Activated CD4-positive, alpha-beta T cell treated with anti-CD3 and anti-CD28 coated beads for 4 hours (primary cell): ENCODE data around the gene RHEX.
"Not testable (repeated sequence)": the region's sequence is repeated elsewhere in the genome, so short reads cannot be mapped to it uniquely, and the experiment has no call there.

Experiments
- DNase-seq, 2 donors: peaks; one replicate each; pipeline ENCODE4 v3.0.0-alpha.2; 2020

Gene RHEX

DNA sequence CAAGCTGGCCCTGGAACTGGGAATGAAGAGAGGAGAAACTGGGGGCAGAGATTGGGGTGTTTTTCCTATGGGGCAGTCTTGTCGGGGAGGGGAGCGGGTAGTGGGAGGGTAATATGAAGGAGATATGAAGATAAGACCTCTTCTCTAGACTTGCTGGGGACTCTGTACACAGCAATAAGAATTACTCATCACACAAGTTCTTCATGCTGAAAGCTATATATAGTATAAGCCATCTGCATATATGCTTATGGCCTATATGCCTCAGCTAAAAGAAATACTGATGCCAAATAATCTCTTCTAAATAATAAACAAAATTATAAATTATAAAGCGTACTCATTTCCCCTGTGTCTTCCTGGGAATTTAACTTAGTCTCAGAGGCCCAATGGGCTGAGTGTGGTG is 7.9 kb downstream of the RHEX start:
- no peak for DNase-seq

DNA sequence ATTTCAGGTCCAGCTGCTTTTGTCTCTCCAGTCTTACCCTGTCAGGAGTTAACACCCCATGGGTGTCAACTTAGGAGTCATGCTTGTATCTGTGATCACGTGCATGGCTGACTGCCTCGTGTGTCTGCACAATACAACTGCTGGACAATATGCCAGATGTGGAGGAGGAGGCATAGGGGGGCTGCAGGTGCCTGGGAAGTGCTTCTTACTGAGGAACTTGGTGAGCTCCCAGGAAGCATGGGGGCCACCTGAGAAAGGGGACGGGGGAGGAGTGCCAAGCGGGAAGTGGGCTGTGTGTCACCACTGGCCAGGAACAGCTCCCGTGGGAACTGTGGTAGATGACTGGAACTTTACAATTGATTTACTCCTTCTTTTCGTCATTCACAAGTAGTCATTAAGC is 9.5 kb downstream of the RHEX start:
- no peak for DNase-seq

DNA sequence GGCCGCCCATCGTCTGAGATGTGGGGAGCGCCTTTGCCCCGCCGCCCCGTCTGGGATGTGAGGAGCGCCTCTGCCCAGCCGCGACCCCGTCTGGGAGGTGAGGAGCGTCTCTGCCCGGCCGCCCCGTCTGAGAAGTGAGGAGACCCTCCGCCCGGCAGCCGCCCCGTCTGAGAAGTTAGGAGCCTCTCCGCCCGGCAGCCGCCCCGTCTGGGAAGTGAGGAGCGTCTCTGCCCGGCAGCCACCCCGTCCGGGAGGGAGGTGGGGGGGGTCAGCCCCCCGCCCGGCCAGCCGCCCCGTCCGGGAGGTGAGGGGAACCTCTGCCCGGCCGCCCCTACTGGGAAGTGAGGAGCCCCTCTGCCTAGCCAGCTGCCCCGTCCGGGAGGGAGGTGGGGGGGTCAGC is 11.0 kb downstream of the RHEX start:
- not testable (repeated sequence) for DNase-seq

DNA sequence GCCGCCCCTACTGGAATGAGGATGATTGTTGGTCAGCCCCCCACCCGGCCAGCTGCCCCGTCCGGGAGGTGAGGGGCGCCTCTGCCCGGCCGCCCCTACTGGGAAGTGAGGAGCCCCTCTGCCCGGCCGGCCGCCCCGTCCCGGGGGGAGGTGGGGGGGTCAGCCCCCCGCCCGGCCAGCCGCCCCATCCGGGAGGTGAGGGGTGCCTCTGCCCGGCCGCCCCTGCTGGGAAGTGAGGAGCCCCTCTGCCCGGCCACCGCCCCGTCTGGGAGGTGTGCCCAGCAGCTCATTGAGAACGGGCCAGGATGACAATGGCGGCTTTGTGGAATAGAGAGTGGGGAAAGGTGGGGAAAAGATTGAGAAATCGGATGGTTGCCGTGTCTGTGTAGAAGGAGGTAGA is 11.5 kb downstream of the RHEX start:
- DNase-seq = not testable (repeated sequence)

DNA sequence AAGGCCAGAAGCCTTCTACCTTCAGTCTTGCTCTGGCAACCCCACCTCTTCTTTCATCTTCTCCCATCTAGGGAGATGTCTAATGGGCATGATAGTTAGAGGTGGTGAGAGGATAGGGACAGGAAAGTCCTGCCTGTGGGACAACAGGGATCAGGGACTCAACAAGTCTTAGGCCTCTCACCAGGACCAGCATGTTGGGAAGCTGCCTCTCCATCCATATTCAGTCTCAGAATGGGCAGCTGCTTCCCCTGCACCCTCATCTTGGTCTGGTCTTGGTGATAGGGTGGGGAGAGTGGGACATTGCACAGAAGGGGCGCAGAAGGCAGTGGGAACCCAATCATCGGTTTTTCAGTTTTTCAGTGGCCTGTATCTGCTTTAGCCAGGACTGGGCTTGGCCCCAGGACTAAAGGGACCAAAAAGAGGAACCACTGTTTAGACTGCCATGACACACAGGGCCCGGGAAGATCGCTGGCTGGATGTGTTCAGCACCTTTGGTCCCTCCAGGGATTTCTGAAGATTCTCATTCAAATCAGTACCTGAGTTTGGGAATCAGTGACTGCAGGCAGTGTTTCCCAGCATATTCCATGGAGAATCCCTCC is 12.7 kb downstream of the RHEX start:
- DNase-seq = no peak

DNA sequence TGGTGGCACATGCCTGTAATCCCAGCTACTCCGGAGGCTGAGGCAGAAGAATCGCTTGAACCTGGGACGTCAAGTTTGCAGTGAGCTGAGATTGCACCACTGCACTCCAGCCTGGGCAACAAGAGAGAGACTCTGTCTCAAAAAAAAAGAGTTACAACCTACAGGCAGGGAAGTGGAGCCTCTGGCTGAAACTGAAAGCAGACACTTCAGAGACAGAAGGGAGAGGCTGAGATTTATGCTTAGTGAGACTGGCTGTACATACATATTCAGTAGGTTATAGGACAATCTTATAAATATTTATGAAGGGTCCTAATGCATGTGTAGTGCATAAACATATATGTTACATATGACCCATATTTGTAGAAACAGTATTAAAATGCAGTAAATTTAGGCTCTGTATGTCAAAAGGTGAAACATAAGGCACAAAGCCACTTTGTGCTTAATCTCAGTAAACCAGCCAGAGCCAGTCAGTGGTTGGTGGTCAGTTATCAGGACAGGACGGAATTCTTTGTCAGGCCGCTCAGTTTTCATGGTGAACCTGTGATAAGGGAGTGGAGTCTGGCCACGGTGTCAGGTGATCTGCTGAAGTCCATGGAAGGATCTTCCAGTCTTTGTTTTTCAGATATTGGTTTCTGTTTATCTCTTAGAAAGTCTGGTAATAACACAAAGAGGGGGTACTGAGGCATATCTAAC is 13.7 kb downstream of the RHEX start:
- DNase-seq = no peak

DNA sequence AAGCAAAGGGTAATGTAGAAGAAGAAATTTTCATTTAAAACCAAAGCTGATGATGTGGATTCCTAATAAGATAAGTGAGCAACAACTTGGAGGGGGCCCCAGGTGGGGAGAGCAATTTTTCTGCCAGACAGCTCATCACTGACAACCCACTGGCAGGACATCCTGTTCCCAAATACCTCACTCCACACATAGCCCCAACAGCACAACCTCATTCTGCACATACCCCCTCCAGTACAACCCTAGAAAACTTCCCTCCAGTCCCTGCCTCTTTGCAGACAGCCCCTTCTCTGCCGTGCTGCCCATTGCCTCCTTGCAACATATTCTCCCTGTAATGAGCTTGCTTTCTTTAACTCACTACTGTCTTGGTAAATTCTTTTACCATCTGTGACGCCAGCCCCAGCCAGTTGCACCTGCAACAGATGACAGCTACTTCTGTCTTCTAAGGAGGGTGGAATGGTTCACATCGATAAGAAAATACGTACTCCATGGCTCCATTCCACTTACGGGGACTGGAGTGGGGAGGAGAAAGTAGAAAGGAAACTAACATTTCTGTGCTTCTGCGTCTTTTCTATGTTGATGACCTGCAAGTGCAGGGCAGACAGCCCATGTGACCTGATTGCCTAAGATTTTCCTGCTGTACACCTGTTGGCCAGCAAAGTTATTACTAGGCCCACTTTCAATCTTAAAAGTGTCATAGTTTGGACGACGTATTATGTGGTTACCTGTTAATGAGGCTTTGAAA is 14.7 kb downstream of the RHEX start:
- DNase-seq = no peak

DNA sequence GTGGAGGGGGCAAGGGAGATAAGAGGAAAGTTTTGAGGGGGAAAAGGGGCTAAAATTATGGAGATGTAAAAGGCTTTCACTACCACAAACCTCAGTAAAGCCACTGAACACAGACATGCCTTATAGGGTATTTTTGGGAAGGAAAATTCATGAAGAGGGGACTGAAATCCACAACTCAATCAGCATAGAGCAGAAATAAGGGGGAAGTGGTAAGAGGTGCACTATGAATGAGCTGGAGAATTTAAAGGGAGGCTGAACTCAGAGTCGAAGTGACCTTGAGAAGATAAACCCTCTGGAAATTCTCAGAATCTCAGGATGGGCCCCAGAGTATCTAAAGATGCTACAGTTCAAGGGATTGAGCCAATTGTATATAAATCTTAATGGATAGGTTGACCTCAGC is 15.3 kb downstream of the RHEX start:
- no peak for DNase-seq

DNA sequence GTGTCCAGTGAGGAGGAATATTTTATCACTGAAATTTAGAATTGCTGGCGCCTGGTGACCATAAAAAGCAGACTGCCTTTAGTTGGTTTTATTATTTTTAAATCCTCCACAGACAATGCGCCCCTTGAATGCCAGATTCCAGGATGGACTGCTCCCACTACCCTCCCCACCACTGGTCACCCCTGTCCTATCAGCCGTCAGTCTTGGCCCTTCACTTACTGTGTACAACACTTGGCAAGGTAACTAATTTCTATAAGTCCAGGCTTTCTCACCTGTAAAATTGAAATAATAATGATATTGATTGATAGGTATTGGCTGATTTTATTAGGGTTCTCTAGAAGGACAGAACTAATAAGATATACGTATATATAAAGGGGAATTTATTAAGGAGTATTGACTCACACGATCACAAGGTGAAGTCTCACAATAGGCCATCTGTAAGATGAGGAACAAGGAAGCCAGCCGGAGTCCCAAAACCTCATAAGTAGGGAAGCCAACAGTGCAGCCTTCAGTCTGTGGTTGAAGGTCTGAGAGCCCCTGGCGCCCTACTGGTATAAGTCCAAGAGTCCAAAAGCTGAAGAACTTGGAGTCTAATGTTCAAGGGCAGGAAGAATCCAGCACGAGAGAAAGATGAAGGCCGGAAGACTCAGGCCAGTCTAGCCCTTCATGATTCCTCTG is 17.8 kb downstream of the RHEX start:
- DNase-seq = no peak

DNA sequence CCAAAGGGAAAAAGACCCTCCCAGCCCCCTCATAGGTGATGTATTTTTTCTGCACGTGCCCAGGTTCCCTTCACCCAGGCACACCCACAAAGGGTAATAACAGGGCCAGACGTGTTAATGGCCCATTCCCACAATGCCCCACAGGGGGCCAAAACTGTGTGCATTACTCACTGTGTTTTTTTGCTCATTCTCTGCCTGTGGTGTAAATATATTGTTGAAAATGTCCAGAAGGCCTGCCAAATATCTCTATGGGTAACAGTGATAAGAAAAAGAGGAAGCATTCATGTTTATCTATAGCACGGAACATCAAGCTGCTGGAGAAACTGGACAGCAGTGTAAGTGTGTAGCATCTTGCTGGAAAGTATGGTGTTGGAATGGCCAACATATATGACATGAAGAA is 21.9 kb downstream of the RHEX start:
- DNase-seq = no peak

DNA sequence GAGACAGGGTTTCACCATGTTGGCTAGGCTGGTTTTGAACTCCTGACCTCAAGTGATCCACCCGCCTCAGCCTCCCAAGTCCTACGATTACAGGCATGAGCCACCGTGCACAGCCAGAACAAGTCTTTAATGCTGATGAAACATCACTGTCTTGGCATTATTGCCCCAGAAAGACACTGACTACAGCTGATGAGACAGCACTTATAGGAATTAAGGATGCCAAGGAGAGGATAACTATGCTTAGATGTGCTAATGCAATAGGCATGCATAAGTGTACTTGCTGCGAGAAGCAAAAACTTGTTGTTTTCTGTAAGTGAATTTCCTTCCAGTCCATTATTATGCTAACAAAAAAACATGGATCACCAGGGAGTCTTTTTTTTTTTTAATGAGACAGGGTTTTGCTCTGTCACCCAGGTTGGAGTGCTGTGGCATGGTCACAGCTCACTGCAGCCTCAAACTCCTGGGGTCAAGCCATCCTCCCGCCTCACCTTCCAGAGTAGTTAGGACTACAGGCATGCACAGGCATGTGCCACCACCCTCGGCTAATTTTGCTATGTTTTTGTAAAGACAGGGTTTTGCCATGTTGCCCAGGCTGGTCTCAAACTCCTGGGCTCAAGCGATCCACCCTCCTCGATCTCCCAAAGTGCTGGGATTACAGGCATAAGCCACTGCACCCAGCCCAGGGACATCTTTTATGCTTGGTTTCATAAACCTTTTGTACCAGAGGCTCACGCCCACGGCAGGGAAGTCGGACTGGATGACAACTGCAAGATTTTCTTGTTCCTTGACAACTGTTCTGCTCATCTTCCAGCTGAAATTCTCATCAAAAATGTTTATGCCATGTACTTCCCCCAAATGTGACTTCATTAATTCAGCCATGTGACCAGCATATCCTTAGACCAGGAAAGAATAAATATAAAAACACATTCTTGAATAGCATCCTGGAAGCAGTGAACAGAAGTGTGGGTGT is 23.1 kb downstream of the RHEX start:
- no peak for DNase-seq

DNA sequence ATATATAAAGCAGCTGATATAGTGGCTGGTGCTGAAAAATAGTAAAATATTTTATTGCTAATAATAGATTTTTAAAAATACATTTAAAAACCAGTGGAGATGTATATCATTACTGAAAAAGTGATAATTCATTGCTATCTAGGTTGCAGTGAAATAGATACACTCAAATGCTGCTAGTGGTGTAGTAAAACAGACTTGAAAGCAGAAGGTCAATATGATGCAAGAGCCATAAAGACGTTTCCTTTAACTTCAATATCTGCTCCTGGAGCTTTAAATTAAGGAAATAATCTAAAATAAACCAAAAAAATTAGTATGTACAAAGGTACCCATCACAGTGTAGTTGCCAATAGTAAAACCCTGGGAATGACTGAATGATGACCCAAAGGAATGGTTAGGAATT is 26.2 kb downstream of the RHEX start:
- no peak for DNase-seq

DNA sequence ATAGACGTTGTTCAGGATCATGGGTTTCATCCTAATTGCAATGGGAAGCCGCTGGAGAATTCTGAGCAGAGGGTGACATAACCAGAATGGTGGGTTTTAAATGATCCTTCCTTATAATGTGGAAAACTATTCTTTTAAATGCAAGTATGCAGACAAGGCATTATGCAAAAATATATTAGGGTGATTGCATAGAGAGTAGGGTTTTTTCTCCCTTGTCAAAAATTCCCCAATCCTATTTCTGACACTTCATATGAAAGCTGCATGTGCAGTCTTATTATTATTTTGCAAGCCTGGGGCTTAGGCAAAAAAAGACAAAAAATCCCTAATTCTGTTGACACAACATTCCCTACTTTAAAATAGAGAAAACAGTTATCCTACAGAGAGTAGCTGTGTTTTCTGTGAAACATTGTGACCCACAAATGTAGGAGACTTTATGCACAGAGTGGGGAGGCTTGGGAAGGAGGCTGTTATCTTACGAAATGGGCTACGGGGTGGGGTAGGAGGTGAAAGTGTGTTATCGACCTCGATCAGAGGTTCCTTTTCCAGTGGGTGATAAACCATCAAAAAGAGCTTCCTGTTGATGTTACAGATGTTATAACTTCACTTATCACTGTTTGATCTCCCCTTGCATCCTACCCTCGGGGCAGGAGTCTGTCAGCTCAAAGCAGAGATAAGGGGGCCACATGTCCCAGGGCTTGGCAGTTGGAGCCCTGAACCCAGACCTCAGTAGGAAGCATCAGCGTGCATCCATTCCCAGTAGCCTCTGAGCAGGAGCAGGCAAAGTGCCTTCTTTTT is 27.2 kb downstream of the RHEX start:
- DNase-seq = no peak

DNA sequence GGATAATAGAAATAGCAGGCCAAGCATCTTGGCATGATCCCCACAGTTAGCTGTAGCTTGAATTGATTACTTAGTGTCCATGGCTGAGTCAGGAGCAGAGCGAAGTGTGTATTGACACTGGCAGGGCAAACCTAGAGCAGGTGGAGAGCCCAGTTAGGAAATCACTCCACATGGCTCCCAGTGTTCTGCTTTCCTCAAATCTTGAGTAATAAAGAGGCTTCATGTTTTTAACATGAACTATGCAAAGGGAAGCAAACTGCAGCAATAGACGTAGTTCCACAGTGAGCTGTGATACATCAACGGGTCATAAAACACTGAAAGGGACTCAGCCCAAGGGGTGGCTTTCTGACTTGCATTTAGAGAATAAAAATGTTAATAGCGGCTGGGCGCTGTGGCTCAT is 28.9 kb downstream of the RHEX start:
- no peak for DNase-seq

DNA sequence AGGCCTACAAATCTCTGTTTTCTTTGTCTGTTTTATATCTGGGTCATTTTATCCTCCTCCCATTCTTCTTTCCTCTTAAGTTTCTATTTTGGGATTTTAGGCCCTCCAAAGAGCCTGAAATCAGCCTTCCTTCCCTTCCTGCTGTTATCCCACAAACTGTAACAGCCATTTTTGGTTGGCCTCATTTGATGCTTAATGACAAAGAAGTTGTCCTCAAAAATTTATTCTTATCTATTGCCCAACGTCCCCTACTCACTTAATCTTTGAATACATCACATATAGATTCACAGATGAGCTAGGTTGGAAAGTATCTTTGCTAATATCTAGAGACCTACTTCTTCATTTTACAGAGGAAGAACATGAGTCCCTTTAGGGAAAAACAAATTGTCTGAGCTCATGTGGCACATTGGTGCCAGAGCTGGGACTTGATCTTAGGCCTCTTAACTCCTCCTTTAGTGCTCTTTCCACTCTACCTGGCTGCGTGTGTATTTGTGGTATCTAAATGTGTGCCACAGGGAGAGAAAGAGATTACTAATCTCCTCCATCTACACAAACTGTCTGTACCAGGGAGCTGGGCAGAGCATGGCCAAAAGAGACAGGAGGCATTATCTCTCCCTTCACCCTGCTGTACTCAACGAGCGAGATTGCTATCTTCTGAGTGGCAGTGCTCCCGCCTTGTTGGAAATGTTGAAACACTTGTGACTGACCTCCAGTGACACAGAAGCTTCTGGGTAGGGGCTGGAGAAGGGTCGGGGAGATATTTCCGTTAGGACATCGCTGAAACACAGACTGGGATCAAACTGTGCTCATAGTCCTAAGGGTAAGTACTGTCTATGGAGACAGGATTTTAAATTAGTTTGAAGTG is 30.1 kb downstream of the RHEX start:
- DNase-seq = no peak

DNA sequence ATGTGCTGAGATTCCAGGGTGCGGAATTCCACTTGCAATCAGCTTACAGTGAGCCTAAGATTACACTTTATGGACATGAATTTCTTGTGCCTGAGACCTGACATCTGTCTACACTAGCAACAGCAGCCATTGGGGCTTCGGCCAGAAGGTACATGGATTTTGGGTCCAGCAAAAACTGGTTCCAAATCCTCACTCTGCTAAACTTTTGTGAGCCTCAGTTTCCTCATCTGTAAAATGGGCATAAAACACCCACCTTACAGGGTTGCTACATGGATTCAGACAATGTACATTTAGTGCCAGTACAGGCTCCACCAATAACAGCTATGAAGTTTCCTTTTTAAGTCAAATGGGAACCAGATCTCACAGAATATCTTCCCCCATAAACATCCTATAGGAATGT is 30.8 kb downstream of the RHEX start:
- no peak for DNase-seq

DNA sequence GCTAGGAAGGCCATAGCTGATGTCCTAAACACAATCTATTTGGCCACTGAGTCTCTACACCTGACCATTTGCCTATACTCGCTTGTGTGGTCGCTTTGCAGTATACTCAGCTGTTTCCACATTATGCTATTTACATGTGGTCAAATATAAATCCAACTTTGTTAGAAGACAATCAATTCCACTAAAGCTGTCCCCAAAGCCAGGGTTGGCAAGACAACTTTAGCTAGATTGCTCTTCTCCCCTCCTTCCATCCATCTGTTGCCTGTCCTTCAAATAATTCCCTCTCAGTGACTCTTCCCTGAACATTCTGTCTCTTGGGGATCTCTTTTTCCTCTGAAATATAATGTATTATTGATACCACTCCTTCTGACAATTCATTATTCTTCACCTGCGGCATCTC is 34.1 kb downstream of the RHEX start:
- DNase-seq = no peak

DNA sequence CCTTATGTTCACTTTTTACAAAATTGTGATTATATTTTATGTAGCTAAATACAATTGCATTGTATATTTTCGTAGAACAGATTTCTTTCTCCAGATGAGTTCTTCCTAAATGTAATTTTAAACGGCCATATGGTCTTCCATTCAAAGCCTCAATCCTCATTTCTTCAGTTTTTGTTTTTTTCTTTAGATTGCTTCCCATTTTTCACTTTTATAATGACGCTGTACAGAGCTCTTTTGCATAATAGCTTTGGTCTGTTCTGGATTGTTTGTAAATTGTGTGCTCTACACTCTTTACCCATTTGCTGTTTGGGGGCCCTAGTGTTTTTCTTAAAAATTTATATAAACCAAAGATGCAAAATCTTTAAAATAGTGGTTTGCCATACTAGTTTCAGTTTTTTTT is 36.4 kb downstream of the RHEX start:
- DNase-seq = no peak

DNA sequence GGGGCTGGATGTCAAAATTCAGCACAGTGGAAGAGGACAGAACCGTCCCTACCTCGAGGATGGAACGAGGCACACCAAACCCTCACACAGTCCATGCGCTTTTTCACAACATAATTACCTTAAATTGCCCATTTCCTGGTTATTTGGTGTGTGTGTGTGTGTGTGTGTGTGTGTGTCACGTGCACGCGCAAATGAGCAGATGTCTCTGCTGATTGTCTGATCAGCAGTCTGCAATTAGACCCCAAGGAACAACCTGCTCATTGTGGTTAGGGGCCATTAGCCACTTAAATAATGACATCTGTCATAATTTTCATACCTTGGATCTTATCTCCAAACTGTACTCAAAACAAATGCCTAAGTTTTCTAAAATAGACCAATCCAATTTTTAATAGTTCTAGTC is 41.1 kb downstream of the RHEX start:
- DNase-seq = no peak

DNA sequence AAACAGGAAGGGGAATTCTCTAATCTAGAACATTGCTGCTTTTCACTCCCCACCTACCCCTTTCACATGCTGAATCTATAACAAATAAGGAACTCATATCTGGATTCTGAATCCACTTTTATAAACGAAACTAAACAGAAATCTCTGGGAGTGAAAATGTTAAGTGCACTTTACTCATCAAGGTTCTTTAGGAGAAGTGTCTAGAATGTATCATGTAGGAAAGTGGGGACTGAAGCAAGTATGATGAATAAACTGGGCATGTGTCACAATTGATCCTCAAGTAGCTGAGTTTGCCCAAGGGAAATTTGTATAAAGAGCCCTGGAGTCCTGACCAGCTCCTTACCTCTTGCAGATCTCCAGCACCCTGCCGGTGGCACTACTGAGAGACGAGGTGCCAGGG is 44.4 kb downstream of the RHEX start:
- DNase-seq = no peak
